ENCODE results near the gene SEC14L5.

- no peak for TF ChIP-seq POLR2A (IDR thresholded peaks at IDR 0.05; ENCODE audit: low read length)
- no peak for TF ChIP-seq GATA1 (IDR thresholded peaks at IDR 0.05; ENCODE audit: low read depth, low read length)
Observed at GRCh38 chr16:5003211-5003610, 45.1 kb downstream of the SEC14L5 start.
